Stimulated activated CD8-positive, alpha-beta memory T cell treated with anti-CD3 and anti-CD28 coated beads, Interleukin-7, amount 100 ng/mL, for 4 hours (primary cell): ENCODE measurements around the gene PAM16.
"Not testable (repeated sequence)": the region's sequence is repeated elsewhere in the genome, so short reads cannot be mapped to it uniquely, and the experiment has no call there.

Source experiments
- DNase-seq, 2 donors: peaks; one replicate each; pipeline ENCODE4 v3.0.0-alpha.2; 2020; ENCODE audit warnings: low read depth in 2 of 2

PAM16 gene

DNA sequence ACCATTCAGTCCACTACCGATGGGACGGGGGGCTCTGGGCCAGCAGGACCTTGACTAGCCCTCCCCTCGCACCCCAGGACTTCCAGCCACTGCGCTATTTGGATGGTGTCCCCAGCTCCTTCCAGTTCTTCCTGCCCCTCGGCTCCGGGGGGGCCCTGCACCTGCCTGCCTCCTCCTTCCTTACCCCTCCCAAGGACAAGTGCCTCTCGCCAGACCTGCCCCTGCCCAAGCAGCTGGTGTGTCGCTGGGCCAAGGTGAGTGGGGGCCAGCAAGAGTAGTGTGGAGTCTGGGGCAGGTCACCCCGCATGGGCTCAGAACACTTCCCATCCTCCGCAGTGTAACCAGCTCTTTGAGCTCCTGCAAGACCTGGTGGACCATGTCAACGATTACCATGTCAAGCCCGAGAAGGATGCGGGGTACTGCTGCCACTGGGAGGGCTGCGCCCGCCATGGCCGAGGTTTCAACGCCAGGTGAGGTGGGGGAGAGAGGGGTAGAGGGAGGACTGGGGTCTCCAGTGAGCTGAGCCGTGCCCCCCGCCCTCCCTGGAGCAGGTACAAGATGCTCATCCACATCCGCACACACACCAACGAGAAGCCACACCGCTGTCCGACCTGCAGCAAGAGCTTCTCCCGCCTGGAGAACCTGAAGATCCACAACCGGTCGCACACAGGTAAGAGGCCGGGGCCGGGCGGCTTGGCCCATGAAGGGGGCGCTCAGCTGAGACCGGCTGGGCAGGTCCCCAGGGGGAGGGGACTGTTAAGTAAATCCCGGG is 16.2 kb downstream of the PAM16 start:
- no peak for DNase-seq

DNA sequence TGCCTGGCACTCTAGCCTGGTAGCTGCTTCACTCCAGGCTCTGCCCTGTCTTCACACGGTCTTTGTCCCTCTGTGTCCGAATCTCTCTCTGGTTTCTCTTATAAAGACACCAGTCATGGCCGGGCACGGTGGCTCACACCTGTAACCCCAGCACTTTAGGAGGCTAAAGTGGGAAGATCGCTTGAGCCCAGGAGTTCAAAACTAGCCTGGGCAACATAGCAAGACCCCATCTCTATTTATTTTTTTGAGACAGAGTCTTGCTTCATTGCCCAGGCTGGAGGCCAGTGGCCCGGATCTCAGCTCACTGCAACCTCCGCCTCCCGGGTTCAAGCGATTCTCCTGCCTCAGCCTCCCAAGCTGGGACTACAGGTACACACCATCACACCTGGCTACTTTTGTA is 17.4 kb downstream of the PAM16 start:
- DNase-seq, result not testable (repeated sequence)

DNA sequence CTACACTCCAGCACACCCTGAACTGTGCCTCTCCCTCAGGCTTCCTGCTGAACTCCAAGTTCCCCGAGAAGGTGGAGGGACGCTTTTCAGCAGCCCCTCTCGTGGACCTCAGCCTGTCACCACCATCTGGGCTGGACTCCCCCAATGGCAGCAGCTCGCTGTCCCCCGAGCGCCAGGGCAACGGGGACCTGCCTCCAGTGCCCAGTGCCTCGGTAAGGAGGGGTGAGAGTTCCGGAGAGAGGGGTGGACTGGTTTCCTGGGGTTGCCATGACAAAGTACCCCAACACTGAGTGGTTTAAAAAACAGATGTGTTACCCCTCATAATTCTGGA is 17.8 kb downstream of the PAM16 start:
- no peak for DNase-seq

DNA sequence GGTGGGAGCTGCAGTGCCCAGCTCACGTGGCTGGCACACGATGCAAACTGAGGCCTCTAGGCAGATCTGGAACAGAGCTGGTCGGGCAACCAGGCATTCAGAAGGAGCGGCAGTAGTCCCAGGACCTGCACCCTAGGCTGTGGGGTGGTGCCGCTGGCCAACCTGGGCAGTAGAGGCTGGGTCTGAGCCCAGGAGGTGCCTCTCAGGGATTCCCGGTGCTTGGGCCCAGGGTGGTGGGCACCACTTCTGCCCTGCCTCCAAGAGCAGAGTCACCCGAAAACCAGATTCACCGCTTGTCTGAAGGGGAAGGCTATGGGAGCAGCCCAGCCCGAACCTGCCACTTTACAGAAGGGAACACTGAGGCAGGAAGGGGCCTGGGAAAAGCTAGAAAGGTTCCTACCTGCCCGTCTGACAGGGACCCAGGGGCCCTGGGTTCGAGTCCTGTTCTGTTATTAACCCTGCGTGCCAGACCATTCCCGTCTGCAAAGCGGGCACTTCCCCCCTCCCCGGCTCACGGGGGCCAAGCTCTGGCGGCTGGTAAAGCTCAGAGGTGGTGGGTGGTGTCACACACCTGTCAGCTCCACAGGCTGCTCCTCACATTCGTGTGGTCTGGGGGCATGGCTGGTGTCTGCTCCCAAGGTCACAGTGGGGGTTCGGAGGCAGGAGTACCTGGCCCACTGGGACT is 18.4 kb downstream of the PAM16 start:
- no peak for DNase-seq

DNA sequence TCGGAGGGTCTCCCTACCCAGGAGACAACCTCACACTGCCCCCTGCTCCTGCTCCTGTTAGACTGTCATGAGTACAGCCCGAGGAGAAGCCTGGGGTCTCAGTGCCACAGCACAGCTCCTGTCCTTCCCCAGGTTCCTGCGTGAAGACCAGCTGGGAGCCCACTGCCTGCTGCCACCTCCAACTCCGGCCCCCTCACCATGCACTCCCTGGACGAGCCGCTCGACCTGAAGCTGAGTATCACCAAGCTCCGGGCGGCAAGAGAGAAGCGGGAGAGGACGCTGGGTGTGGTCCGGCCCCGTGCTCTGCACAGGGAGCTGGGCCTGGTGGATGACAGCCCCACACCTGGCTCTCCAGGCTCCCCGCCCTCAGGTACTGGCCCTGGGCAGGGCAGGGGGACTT is 19.0 kb downstream of the PAM16 start:
- no peak for DNase-seq

DNA sequence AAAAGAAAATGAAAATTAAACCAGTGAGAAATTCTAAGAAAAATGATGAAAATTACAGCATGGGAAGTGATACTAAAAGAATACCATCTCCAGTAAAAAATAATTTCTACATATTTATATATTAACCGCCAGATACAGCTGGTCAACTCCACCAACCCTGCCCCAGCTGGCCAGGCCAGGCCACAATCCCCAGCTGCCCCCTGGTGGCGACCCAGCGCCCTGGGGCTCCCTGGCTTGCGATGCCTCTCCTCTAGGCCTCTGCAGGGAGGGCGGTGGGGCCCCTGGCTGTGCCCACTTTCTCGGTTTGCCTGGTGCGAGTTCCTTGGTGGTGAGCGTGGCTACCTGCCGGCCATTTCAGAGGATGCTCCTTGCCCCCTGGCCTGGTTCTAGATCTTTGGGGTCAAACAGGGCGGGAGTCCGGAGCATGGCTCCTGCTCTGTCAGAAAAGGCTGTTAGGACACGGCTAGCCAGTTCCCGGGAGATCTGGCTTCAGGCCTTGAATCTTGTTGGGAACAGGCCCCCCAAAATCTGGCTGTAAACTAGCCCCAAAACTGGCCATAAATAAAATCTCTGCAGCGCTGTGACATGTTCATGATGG is 20.7 kb downstream of the PAM16 start:
- peak in 1 of 2 donors; percentile 53 for DNase-seq

DNA sequence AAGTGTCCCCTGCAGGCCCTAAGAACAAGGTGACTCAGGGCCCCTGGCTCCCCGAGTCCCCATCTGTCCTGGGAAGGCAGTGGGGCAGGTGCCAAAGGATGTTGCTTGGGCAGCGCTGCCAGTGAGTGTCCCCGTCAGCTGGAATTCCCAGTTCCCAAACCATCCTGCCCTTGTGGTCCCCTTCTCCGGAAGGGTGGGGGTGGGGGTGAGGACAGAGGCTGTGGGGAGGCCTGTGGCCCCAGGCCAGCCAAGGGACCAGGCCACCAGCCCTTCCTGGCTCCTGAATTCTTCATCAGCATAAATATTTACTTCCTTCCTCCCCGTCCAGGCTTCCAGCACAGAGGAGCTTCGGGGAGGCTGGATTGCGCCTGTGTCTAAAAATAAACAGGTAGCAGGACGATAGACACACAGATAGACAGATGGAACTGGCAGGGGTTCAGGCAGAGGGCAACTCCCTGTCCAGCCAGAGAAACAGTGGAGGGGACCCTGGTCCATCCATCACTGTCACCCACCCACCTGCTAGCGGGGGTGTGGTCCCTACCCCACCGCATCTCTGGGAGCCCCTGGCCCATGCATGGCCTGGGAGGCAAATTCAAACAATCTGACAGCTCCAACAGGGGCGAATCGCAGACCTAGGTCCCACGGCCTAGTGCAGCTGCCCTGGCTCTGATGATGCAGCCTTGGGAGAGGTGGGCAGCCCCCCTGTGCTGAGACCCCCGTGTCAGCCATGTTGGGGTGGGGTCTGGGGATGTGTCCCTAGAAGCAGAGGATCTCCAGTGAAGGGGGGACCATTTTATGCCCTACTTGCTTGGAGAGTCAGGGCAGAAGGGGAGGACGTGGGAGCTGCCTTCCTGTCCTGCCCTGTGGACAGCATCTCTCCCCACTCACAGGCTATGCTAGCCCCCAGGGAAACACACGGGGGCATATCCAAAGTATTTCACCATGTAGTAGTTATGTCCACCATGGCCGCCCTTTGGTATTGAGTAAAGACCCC is 22.0 kb downstream of the PAM16 start:
- DNase-seq, result no peak

DNA sequence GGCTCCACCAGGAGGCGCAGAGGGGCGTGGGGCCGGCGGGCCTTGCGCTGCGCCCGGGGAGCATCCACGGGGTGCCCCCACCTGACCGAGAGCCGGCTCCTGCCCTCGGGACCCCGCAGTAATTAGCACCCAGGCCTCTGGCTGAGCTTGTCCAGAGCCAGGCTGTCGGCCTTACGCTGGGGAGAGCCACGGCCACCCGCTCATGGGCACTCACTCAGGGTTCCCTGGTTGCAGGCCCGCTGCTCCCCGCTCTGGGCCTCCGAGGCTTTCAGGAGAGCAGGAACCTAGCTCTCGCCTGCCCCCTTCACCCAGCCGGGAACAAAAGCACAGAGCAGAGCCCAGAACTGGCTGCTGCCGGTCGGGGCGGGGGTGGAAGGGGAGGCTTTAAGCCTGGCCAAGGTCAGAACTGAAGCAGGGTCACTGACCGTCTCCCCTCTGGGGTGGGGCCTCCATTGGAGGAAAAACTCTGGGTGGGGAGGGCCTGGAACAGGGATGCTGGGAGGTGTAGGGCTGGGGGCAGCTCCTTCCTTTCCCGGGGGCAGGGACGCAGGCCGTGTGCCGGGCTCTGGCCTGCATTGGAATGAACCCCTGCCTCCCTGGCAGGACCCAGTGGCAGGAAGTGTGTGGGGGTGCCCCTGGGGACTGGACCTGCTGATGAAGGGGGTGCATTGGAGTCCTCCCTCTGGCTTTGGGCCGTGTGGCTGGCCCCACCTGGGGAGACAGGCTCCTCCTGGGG is 22.9 kb downstream of the PAM16 start:
- no peak for DNase-seq

DNA sequence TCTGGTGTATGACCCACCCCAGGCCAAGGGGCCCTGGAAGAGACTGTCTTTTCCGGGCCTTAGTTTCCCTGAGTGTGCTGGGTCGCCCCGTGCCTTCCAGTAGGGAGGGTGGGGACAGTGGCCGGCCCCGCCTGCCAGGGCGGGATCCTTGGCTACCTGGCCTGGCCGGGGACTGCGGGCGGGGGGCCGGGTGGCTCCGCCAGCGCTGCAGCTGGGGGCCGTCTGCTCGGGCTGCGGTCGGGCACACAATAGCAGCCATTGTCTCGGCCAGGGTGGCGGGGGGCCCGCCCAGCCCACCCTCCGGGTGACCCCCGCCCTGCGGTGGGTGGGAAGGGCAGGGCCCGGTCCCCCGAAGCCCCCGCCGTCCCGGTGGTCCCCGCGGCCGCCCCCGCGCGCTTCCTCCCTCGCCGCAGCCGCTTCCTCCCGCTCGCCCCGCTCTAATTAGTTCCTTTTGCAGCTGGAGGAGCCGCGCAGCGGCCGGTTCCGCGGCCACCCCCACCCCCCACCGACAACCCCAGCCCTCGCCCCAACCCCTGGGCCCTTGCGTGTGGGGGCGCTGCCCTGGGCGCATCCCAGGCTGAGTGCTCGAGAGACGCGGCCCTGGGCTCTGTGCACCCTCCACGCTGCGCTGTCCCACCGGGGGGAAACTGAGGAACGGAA is 23.6 kb downstream of the PAM16 start:
- no peak for DNase-seq

DNA sequence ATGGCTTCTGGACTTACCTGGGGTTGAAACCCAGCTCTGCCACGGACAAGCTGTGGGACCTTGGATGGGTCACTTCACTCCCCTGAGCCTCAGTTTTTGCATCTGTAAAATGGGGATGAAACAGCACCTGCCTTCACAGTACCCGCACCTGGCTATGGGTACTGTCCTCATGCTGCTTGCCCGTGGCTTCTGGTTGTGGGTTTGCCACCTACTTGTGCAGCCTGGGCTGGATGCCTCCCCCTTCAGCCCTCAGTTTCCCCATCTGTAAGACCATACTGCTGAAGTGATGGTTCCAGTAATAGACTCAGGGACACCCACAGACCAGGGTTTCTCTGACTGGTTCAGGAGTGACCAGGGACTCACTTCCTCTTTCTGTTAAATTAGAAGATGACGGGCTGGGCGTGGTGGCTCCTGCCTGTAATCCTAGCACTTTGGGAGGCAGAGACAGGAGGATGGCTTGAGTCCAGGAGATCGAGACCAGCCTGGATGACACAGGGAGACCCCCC is 25.8 kb downstream of the PAM16 start:
- no peak for DNase-seq

DNA sequence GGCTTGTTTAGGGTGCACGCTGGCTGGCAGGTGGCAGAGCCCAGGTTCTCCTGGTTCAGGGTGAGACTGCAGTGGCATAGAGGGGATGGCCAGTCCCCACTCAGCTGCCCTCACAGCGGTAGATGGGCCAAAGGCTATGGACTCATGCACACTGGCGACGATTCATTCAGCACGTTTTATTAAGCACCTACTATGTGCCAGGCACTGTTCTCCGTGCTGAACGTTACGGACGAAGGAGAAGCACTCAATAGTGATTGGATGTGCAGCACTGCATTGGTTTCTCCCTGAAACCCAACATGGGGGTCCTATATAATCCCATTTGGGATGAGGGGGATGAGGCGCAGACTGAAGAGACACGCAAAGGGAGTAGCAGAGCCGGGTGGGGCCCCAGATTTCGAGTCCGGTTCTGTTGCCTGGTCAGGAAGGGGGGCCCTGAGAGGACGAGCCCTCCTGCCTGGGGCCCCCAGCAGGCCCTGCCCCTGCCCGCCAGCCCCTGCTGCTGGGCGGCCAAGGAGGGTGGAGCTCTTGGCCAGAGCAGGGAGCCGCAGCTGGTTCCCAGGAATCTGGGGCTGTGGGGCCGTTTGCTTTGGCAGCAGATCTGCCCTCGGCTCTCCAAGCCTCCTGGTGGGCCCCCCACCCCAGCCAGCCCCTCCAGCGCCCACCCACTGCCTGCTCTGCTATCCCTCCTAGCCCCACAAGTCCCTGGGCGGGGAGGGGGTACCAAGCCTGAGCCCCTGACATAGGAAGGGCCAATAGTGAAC is 26.4 kb downstream of the PAM16 start:
- no peak for DNase-seq

DNA sequence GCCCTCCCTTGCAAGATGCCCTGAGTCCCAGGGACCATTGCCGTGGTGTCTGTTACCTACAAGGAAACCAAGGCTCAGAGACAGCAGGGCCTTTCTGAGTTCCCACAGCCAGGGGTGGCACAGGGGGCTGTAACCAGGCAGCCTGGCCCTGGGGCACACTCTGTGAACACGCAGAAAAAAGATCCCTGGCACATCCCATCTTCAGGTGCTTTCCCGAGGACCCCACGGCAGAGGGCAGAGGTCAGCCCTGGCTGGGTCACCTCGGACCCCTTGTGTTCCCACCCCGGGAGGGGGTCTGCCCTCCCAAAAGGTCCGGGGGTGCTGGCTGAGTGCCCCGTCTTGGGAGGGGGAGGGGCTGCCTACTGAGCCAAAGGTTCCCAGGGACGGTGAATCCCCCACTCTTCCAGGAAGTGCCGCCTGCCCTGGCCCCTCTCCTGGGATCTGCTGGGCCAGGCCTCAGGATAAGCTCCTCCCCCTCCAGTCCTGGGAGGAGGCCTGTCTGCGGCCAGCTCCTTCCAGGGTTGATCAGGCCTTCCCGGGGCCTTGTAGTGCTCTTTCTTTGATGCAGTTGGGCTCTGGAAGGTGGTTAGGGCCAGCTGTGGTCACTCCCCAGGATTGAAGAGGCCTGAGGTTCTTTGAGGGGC is 27.2 kb downstream of the PAM16 start:
- no peak for DNase-seq

DNA sequence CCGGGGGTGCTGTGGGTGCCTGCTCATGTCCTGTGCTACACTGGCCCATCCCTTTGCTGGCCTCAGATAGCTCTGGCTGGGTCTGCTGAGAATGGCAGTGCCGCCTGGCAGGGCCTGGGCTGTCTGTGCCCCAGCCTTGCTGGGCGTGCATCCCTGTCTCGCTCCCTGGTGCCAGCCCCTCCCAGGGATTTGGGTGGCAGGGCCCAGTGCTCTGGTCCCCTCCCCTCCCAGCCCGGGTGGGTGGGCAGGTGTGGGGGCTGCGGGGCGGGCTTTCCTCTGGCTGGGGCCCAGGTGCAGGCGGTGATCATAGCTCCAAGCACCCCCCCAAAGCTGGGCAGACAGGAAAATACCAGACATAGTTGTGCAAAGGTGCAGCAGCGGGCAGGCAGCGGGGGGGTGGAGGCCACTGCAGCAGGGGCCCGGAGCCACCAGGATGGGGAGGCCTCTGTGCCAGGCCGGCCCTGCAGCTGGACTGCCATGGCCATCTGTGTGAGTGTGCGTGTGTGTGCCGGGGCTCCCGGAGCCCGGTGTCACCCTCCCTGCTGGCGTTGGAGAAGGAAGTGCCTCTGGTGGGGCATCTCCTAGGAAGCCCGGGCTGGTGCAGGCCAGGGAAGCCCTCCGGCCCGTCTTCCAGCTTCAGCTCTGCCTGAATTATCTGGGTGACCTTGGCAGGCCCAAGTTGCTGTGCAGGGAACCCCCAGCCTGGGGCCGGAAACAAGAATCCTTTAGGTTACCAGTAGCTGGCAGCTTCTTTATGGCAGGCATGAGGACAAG is 27.9 kb downstream of the PAM16 start:
- no peak for DNase-seq

DNA sequence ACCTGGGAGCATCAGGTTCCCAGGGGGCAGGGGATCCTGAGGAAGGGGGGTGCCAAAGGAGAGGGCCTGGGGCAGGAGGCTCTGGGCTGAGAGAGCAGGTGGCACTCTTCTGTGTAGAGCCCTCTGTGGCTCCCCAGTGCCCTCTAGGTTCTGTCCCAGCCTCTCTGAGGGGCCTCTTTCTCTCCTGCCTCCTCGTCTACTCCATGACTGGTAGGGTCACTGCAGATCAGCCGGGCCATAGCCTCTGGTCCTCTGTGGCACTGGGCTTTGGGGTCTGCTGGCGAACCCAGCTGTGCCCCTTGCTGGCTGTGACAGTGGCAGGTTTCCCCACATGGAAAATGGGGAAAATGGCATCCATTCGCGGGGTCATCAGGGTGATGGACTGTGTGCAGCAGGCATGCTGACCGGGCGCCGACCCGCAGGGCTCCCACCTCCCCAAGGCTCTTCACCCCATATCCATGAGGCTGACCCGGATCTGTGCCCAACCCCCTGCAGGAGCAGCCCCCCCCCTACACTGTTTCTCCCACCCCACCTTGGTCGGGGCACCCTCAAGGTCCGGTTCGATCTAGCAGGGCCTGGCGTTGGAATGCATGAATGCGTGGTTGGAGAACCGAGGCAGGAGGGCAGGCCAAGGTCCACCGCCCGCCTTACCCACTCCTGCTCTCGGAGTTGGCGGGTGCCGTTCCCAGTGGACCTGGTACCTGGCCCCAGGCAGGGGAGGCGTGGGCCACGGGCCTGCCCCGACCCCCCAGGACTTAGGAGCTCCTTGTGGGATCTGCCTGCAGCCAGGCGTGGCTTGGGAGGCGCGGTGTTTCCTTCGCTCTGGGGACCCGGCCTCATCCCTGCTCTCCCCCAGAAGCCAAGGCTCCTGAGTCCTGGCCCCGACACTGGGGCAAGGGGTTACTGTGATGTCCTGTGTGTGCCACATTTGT is 28.7 kb downstream of the PAM16 start:
- no peak for DNase-seq

DNA sequence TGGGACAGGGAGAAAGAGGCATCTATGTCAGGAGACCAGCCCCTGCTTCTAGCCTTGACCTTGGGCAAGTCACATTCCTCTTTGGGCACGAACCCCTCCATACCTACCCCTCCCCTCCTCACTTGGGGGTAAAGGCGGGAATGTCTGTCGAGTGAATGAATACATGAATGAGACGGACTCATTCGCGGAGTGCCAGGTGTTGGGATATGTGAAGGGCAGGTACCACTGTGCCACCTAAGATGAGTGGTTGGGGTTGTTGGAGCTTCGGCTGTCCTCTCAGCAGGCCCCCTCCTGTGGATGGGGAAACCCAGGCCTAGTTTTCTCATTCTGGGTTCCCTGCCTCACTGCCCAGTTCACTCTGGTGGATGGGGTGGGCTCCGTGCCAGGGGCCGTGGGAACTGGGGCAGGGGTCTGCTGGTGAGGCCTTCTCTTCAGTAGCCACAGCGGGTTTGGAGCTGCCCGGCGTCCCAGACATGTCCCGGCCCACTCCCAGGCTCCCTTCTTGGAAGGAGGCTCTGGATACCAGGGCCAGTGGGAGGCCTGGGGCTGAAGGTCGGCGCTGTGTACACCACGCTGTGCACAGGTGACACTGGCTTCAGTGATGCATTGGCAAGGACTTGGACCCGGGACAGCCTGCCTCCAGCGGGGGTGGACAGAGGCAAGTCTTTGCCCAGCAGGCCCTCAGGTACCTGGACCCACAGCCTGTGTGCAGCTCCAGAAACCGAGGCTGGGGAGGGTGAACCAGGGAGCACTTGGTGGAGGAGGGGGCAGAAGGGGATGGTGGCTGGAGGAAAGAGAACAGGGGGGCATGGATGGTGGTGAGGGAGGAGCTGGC is 29.6 kb downstream of the PAM16 start:
- no peak for DNase-seq

DNA sequence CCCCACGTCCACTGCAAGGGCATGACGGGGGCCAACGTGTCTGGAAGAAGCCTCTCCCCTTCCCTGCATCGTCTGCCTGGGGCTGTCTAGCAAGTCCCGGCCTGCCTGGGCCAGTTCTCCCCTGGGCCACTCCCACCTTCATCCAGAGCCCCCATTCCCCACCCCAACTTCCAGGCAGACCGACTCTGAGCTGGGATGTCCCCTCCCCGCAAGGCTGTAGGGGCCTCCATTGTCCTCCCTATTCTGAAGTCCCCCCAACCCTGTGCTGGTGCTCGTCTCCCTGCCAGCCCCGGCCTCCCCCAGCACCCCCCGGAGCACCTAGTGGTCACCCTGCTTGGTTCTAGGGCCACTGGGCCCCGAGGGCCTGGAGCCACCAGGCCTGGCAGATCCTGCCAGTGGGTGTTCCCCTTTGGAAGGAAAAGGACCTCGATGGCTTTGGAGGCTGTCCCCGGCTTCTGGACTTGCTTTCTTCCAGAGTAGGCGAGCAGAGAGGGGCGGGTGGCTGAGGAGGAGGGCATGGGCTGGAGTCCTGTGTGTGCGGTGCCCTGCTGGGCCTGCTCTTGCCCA is 30.5 kb downstream of the PAM16 start:
- DNase-seq, result no peak
